WTC11 (cell line): Measurements from ENCODE around the gene TACC2. TPM values are rescaled to one million over a fixed set of nuclear protein-coding genes. Genes with fewer than 3 reads are reported as not detected.

Source experiments
- ATAC-seq: fragments of 200-7000 bp; cut with Tn5 transposase; 2 replicates; pipeline ENCODE4 v1.10.0; 2021; ENCODE audit warnings: mild to moderate bottlenecking, moderate library complexity
- CTCF ChIA-PET: fragments of 300-600 bp; sonication (Branson Sonifier 250); formaldehyde crosslinking; loops from one replicate; lab custom pipeline; 2021; ENCODE audit warnings: antibody characterized with exemption; lab: Charles Lee
- POLR2A ChIA-PET: fragments of 350-600 bp; sonication (Branson Sonifier 250); formaldehyde crosslinking; loops from one replicate; lab custom pipeline; 2021; ENCODE audit warnings: antibody characterized with exemption; lab: Charles Lee
- DNase-seq: peaks from one replicate; pipeline ENCODE4 v3.0.0; 2021; ENCODE audit warnings: low spot score
- H3K27ac Mint-ChIP-seq: 2 replicates; pipeline ENCODE4 v1.8.0; 2021; ENCODE audit warnings: mixed read lengths
- H3K27me3 Mint-ChIP-seq: 2 replicates; pipeline ENCODE4 v1.8.0; 2021; ENCODE audit warnings: low read depth, mild to moderate bottlenecking, moderate library complexity, mixed read lengths
- H3K36me3 Mint-ChIP-seq: 2 replicates; pipeline ENCODE4 v1.8.0; 2021; ENCODE audit warnings: mixed read lengths
- H3K4me1 Mint-ChIP-seq: 2 replicates; pipeline ENCODE4 v1.8.0; 2022; ENCODE audit warnings: mixed read lengths
- H3K4me3 Mint-ChIP-seq: 2 replicates; pipeline ENCODE4 v1.8.0; 2021; ENCODE audit warnings: mild to moderate bottlenecking, moderate library complexity, mixed read lengths
- H3K9me3 Mint-ChIP-seq: 2 replicates; pipeline ENCODE4 v1.8.0; 2021; ENCODE audit warnings: mixed read lengths
- AFF4 ChIP-seq: sonication (generic); formaldehyde crosslinking; IDR thresholded peaks from 2 replicates; pipeline ENCODE4 v1.8.1; 2023; ENCODE audit warnings: mild to moderate bottlenecking, missing genetic modification reagents, borderline replicate concordance
- ELF4 ChIP-seq: sonication (generic); formaldehyde crosslinking; IDR thresholded peaks from 2 replicates; pipeline ENCODE4 v1.8.1; 2022; ENCODE audit warnings: low read depth, mild to moderate bottlenecking, moderate library complexity, missing genetic modification reagents
- EMX1 ChIP-seq: fragments of 250-450 bp; sonication (Bioruptor Pico); IDR thresholded peaks from 2 replicates; pipeline ENCODE4 v1.8.0; 2021; ENCODE audit warnings: mild to moderate bottlenecking
- FOXJ3 ChIP-seq: sonication (generic); formaldehyde crosslinking; IDR thresholded peaks from 2 replicates; pipeline ENCODE4 v1.9.0; 2021; ENCODE audit warnings: missing genetic modification reagents, mild to moderate bottlenecking, borderline replicate concordance
- GRHL2 ChIP-seq: fragments of 250-450 bp; sonication (Bioruptor Pico); IDR thresholded peaks from 2 replicates; pipeline ENCODE4 v1.8.0; 2022; ENCODE audit warnings: mild to moderate bottlenecking, moderate library complexity; ENCODE audit not compliant: insufficient replicate concordance, severe bottlenecking
- NFATC4 ChIP-seq: fragments of 250-450 bp; sonication (Bioruptor Pico); IDR thresholded peaks from 2 replicates; pipeline ENCODE4 v1.9.0; 2021; ENCODE audit warnings: mild to moderate bottlenecking
- NR3C1 ChIP-seq: sonication (generic); formaldehyde crosslinking; conservative IDR thresholded peaks from 2 replicates; pipeline ENCODE4 v1.8.1; 2023; ENCODE audit warnings: low read depth, mild to moderate bottlenecking, missing genetic modification reagents
- RELA ChIP-seq: sonication (generic); formaldehyde crosslinking; IDR thresholded peaks from 2 replicates; pipeline ENCODE4 v1.8.1; 2022; ENCODE audit warnings: missing genetic modification reagents, mild to moderate bottlenecking, borderline replicate concordance
- TP53 ChIP-seq: sonication (generic); formaldehyde crosslinking; IDR thresholded peaks from 2 replicates; pipeline ENCODE4 v1.8.1; 2023; ENCODE audit warnings: mild to moderate bottlenecking, missing genetic modification reagents
- USF2 ChIP-seq: sonication (generic); formaldehyde crosslinking; IDR thresholded peaks from 2 replicates; pipeline ENCODE4 v1.8.1; 2023; ENCODE audit warnings: mild to moderate bottlenecking, missing genetic modification reagents, moderate library complexity
- ZNF121 ChIP-seq: sonication (generic); formaldehyde crosslinking; IDR thresholded peaks from 2 replicates; pipeline ENCODE4 v1.8.0; 2023; ENCODE audit warnings: missing genetic modification reagents
- ZNF671 ChIP-seq: fragments of 250-450 bp; sonication (Bioruptor Pico); IDR thresholded peaks from 2 replicates; pipeline ENCODE4 v1.8.0; 2021; ENCODE audit warnings: mild to moderate bottlenecking
- total RNA-seq: library from RNA; stranded (reverse); gene quantifications from 3 replicates; pipeline ENCODE4 v1.2.3, GENCODE V29; 2021
- TF ChIP-seq, protein P1 (sequence below): sonication (generic); formaldehyde crosslinking; IDR thresholded peaks from 2 replicates; pipeline ENCODE4 v1.8.1; 2023; ENCODE audit warnings: mild to moderate bottlenecking, missing genetic modification reagents, moderate library complexity
- TF ChIP-seq, protein P2 (sequence below): sonication (generic); formaldehyde crosslinking; IDR thresholded peaks from 2 replicates; pipeline ENCODE4 v1.8.0; 2022; ENCODE audit warnings: mild to moderate bottlenecking, missing genetic modification reagents
- TF ChIP-seq, protein P3 (sequence below): fragments of 250-450 bp; sonication (Bioruptor Pico); IDR thresholded peaks from 2 replicates; pipeline ENCODE4 v2.1.2; 2022; ENCODE audit warnings: mild to moderate bottlenecking, moderate library complexity

TACC2 gene
- total RNA-seq, 1 experiment from 2014 or later = 28.9 TPM

DNA sequence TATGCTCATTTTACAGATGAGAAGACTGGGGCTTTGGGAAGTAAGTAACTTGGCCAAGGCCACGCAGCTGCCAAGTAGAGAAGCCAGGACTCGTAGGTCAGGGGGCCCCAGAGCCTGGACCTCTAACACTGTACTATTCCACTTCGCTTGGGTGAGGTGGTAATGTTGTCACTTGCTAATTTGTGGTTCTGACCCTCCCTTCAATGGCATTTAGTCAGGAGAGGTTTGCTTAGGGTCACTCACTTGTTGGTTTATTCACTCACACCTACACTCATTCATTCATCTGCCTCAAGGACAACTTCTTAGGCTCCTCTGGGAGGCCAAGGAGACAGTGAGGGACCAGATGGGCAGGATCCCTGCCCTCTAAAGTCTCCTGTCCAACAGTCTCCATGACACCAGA, 303.4 kb downstream of the TACC2 start (continued):
- TF ChIP-seq AFF4 (CRISPR knock-in tag) (no peak), NFATC4 (CRISPR knock-in tag) (no peak), GRHL2 (CRISPR knock-in tag) (no peak)

DNA sequence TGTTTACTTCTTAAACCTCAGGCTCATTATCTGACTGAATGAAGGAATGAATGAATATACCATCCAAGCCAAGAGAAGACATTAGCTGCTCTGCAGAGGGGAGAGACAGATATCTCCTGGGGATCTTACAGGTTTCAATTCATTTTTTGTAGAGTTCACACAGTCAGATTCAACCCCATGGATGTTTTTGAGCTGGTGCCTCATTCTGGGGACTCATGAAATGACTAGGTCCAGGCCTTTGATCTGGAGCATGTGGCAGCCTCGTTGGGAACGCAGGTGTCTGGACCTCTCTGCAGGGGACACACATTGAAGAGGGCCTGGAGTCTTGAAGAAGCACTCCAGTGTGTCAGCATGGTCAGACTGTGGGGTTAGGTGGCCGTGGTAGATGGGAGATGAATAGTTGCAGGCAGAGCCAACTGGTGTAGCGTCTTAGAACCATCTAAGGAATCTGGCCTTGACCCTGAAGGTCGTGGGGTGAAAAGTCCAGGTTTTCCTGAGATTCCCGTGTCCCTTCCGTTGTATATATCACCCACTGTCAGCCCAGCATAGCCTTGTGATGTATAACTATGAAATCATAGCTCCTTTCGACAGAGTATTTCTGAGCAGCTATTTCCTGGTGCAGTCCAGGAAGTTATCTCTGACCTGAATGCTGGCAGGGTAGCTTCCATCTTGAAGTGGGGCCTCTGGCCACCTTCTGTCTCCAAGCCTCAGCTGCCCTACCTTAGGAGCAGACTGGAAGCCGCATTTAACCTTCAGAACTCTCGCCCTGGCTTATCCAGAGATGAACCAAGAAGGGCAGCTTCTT, 304.4 kb downstream of the TACC2 start:
- Mint-ChIP-seq H3K36me3 (no peaks in the 10 kb centered on the region), H3K27me3 (no peaks in the 10 kb centered on the region), H3K27ac (no peak overlapping the region), H3K4me3 (no peak overlapping the region), H3K9me3 (peaks cover 3% of the 10 kb centered on the region; the same call in 1 of the 2 replicates), H3K4me1 (no peaks in the 10 kb centered on the region; the same call in 1 of the 2 replicates)
- TF ChIP-seq, protein P1, sequence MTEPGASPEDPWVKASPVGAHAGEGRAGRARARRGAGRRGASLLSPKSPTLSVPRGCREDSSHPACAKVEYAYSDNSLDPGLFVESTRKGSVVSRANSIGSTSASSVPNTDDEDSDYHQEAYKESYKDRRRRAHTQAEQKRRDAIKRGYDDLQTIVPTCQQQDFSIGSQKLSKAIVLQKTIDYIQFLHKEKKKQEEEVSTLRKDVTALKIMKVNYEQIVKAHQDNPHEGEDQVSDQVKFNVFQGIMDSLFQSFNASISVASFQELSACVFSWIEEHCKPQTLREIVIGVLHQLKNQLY (CRISPR knock-in tag) = no peak
- TF ChIP-seq ZNF671 (no peak), FOXJ3 (no peak), EMX1 (CRISPR knock-in tag) (no peak), NR3C1 (CRISPR knock-in tag) (no peak), RELA (CRISPR knock-in tag) (no peak), TP53 (CRISPR knock-in tag) (no peak)
- TF ChIP-seq, protein P2, sequence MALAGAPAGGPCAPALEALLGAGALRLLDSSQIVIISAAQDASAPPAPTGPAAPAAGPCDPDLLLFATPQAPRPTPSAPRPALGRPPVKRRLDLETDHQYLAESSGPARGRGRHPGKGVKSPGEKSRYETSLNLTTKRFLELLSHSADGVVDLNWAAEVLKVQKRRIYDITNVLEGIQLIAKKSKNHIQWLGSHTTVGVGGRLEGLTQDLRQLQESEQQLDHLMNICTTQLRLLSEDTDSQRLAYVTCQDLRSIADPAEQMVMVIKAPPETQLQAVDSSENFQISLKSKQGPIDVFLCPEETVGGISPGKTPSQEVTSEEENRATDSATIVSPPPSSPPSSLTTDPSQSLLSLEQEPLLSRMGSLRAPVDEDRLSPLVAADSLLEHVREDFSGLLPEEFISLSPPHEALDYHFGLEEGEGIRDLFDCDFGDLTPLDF (CRISPR knock-in tag) = no peak
- TF ChIP-seq, protein P3, sequence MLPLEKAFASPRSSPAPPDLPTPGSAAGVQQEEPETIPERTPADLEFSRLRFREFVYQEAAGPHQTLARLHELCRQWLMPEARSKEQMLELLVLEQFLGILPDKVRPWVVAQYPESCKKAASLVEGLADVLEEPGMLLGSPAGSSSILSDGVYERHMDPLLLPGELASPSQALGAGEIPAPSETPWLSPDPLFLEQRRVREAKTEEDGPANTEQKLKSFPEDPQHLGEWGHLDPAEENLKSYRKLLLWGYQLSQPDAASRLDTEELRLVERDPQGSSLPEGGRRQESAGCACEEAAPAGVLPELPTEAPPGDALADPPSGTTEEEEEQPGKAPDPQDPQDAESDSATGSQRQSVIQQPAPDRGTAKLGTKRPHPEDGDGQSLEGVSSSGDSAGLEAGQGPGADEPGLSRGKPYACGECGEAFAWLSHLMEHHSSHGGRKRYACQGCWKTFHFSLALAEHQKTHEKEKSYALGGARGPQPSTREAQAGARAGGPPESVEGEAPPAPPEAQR (CRISPR knock-in tag) = no peak
- CTCF ChIA-PET = interaction anchor here (1.1 to 1.5 kb wide), 4 partner anchors 12 to 272 kb away, joined by 3 to 4 read pairs (median 3); partner anchors contain the start of gene PLEKHA1
- DNase-seq (no peak), ATAC-seq (no peak)
- POLR2A ChIA-PET = no interaction called here

- POLR2A ChIA-PET = no interaction called here
- peaks cover 3% of the 10 kb centered on the region; the same call in 1 of the 2 replicates for H3K9me3 Mint-ChIP-seq
- CTCF ChIA-PET = interaction anchor here (1.1 to 1.5 kb wide), 4 partner anchors 13 to 271 kb away, joined by 3 to 4 read pairs (median 3); partner anchors contain the start of gene PLEKHA1
- TF ChIP-seq ZNF121 (no peak), ELF4 (no peak), USF2 (CRISPR knock-in tag) (no peak)
- peaks cover 5% of the 10 kb centered on the region for H3K4me1 Mint-ChIP-seq
- no peak overlapping the region for H3K27ac Mint-ChIP-seq
- H3K4me3 Mint-ChIP-seq = no peak overlapping the region
- no peaks in the 10 kb centered on the region for H3K27me3 Mint-ChIP-seq
- ATAC-seq = no peak
- no peak for DNase-seq
- H3K36me3 Mint-ChIP-seq = no peaks in the 10 kb centered on the region
Measured at GRCh38 chr10:122293961-122294380, 305.0 kb downstream of the TACC2 start.
